ENCODE data around the gene GALNT2.

- TF ChIP-seq, protein P1, sequence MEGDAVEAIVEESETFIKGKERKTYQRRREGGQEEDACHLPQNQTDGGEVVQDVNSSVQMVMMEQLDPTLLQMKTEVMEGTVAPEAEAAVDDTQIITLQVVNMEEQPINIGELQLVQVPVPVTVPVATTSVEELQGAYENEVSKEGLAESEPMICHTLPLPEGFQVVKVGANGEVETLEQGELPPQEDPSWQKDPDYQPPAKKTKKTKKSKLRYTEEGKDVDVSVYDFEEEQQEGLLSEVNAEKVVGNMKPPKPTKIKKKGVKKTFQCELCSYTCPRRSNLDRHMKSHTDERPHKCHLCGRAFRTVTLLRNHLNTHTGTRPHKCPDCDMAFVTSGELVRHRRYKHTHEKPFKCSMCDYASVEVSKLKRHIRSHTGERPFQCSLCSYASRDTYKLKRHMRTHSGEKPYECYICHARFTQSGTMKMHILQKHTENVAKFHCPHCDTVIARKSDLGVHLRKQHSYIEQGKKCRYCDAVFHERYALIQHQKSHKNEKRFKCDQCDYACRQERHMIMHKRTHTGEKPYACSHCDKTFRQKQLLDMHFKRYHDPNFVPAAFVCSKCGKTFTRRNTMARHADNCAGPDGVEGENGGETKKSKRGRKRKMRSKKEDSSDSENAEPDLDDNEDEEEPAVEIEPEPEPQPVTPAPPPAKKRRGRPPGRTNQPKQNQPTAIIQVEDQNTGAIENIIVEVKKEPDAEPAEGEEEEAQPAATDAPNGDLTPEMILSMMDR (IDR thresholded peaks at IDR 0.05; ENCODE audit: insufficient read depth, low read length) = no peak
- TF ChIP-seq, protein P2, sequence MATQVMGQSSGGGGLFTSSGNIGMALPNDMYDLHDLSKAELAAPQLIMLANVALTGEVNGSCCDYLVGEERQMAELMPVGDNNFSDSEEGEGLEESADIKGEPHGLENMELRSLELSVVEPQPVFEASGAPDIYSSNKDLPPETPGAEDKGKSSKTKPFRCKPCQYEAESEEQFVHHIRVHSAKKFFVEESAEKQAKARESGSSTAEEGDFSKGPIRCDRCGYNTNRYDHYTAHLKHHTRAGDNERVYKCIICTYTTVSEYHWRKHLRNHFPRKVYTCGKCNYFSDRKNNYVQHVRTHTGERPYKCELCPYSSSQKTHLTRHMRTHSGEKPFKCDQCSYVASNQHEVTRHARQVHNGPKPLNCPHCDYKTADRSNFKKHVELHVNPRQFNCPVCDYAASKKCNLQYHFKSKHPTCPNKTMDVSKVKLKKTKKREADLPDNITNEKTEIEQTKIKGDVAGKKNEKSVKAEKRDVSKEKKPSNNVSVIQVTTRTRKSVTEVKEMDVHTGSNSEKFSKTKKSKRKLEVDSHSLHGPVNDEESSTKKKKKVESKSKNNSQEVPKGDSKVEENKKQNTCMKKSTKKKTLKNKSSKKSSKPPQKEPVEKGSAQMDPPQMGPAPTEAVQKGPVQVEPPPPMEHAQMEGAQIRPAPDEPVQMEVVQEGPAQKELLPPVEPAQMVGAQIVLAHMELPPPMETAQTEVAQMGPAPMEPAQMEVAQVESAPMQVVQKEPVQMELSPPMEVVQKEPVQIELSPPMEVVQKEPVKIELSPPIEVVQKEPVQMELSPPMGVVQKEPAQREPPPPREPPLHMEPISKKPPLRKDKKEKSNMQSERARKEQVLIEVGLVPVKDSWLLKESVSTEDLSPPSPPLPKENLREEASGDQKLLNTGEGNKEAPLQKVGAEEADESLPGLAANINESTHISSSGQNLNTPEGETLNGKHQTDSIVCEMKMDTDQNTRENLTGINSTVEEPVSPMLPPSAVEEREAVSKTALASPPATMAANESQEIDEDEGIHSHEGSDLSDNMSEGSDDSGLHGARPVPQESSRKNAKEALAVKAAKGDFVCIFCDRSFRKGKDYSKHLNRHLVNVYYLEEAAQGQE (IDR thresholded peaks at IDR 0.05; ENCODE audit: insufficient replicate concordance, low read depth) = no peak
- no peak for TF ChIP-seq POLR2AphosphoS5 (IDR thresholded peaks at IDR 0.05; ENCODE audit: low read depth)
- TF ChIP-seq SPI1 (IDR thresholded peaks at IDR 0.05; ENCODE audit: borderline replicate concordance, low read depth) = peak; percentile 23; the same call in 1 of the 2 replicates
Measured at GRCh38 chr1:230047114-230047865, 19.7 kb upstream of the GALNT2 start.
